ENCODE data around the gene ARID5B. TPM values are rescaled to one million over a fixed set of nuclear protein-coding genes. Genes with fewer than 3 reads are reported as not detected.

The ARID5B gene
- total RNA-seq, 1 donor from 2014 or later: 0.62 TPM

GRCh38 chr10:61981460-61981859, 80.0 kb downstream of the ARID5B start:
- H3K27ac Mint-ChIP-seq (ENCODE audit: unreplicated experiment): no peak overlapping the region
- no peaks in the 10 kb centered on the region for H3K9me3 Mint-ChIP-seq (ENCODE audit: unreplicated experiment)
- H3K4me3 Mint-ChIP-seq (ENCODE audit: unreplicated experiment): no peak overlapping the region

GRCh38 chr10:61983255-61983654, 81.8 kb downstream of the ARID5B start:
- Mint-ChIP-seq H3K9me3 (ENCODE audit: unreplicated experiment) (no peaks in the 10 kb centered on the region), H3K4me3 (ENCODE audit: unreplicated experiment) (no peak overlapping the region), H3K27me3 (ENCODE audit: unreplicated experiment) (no peaks in the 10 kb centered on the region), H3K27ac (ENCODE audit: unreplicated experiment) (no peak overlapping the region), H3K36me3 (ENCODE audit: low read depth, unreplicated experiment) (no peaks in the 10 kb centered on the region), H3K4me1 (ENCODE audit: unreplicated experiment) (no peaks in the 10 kb centered on the region)
- no peak for DNase-seq (ENCODE audit: low spot score)
- TF ChIP-seq, protein P1, sequence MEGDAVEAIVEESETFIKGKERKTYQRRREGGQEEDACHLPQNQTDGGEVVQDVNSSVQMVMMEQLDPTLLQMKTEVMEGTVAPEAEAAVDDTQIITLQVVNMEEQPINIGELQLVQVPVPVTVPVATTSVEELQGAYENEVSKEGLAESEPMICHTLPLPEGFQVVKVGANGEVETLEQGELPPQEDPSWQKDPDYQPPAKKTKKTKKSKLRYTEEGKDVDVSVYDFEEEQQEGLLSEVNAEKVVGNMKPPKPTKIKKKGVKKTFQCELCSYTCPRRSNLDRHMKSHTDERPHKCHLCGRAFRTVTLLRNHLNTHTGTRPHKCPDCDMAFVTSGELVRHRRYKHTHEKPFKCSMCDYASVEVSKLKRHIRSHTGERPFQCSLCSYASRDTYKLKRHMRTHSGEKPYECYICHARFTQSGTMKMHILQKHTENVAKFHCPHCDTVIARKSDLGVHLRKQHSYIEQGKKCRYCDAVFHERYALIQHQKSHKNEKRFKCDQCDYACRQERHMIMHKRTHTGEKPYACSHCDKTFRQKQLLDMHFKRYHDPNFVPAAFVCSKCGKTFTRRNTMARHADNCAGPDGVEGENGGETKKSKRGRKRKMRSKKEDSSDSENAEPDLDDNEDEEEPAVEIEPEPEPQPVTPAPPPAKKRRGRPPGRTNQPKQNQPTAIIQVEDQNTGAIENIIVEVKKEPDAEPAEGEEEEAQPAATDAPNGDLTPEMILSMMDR (IDR thresholded peaks at IDR 0.05; ENCODE audit: unreplicated experiment): no peak

More at GRCh38 chr10:61981460-61981859, 80.0 kb downstream of the ARID5B start:
- Mint-ChIP-seq H3K27me3 (ENCODE audit: unreplicated experiment) (no peaks in the 10 kb centered on the region), H3K4me1 (ENCODE audit: unreplicated experiment) (no peaks in the 10 kb centered on the region), H3K36me3 (ENCODE audit: low read depth, unreplicated experiment) (no peaks in the 10 kb centered on the region)
- TF ChIP-seq, protein P1 (IDR thresholded peaks at IDR 0.05; ENCODE audit: unreplicated experiment): no peak
- no peak for DNase-seq (ENCODE audit: low spot score)

DNA sequence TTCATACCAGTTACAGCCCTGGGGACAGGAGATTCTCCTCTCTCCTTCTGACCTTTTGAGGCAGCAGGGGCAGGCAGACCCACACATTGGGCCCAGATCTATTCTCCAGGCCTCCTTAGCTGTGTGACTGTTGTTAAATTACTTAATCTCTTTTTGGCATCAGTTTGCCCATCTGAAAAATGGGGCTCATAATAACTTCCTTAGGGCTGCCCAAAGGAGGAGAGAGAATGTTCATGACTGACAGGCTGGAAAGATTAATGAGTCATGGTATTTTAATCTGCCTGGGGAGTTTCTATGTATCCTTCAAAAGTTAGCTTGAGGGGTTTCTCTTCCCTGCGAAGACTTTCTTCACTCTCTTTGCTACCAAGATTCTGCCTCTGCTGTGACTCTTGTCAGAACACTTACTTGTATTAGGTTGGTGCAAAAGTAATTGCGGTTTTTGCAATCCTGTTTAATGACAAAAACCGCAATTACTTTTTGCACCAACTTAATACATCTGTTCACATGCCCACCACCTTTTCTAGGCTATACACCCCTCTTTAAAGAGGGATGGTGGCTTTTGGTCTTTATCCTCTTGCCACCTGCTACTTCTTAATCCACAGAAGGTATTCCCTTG, 83.4 kb downstream of the ARID5B start:
- no peak overlapping the region for H3K27ac Mint-ChIP-seq (ENCODE audit: unreplicated experiment)
- no peaks in the 10 kb centered on the region for H3K9me3 Mint-ChIP-seq (ENCODE audit: unreplicated experiment)
- DNase-seq (ENCODE audit: low spot score): no peak
- TF ChIP-seq, protein P1 (IDR thresholded peaks at IDR 0.05; ENCODE audit: unreplicated experiment): no peak
- no peak overlapping the region for H3K4me3 Mint-ChIP-seq (ENCODE audit: unreplicated experiment)
- no peaks in the 10 kb centered on the region for H3K27me3 Mint-ChIP-seq (ENCODE audit: unreplicated experiment)
- no peaks in the 10 kb centered on the region for H3K36me3 Mint-ChIP-seq (ENCODE audit: low read depth, unreplicated experiment)
- no peaks in the 10 kb centered on the region for H3K4me1 Mint-ChIP-seq (ENCODE audit: unreplicated experiment)

- Mint-ChIP-seq H3K4me3 (ENCODE audit: unreplicated experiment) (no peak overlapping the region), H3K27ac (ENCODE audit: unreplicated experiment) (no peak overlapping the region), H3K4me1 (ENCODE audit: unreplicated experiment) (no peaks in the 10 kb centered on the region), H3K9me3 (ENCODE audit: unreplicated experiment) (no peaks in the 10 kb centered on the region), H3K36me3 (ENCODE audit: low read depth, unreplicated experiment) (no peaks in the 10 kb centered on the region), H3K27me3 (ENCODE audit: unreplicated experiment) (no peaks in the 10 kb centered on the region)
- TF ChIP-seq, protein P1 (IDR thresholded peaks at IDR 0.05; ENCODE audit: unreplicated experiment): no peak
- no peak for DNase-seq (ENCODE audit: low spot score)
Measured at GRCh38 chr10:61985715-61986114, 84.2 kb downstream of the ARID5B start.

DNA sequence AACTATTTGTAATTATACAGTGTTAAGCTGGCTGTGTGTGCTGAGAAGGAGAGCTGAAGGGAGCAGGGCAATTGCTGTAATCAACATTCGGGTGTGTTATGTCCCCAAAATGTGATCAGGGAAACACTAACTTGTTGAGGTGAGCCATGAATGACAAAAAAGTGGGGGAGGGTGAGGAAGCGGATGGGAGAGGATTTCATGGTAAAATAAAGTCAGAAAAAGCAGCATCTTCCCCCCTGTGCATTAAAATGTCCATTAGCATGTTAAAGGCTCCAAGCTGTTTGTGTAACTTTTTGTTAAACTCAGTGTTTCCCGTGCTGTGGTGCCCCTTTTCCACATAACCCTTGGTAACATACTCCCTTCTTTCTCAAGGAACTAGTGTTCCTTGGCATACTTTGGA, 84.9 kb downstream of the ARID5B start:
- Mint-ChIP-seq H3K4me3 (ENCODE audit: unreplicated experiment) (no peak overlapping the region), H3K4me1 (ENCODE audit: unreplicated experiment) (no peaks in the 10 kb centered on the region), H3K27me3 (ENCODE audit: unreplicated experiment) (no peaks in the 10 kb centered on the region), H3K36me3 (ENCODE audit: low read depth, unreplicated experiment) (no peaks in the 10 kb centered on the region), H3K27ac (ENCODE audit: unreplicated experiment) (no peak overlapping the region), H3K9me3 (ENCODE audit: unreplicated experiment) (no peaks in the 10 kb centered on the region)
- no peak for DNase-seq (ENCODE audit: low spot score)
- TF ChIP-seq, protein P1 (IDR thresholded peaks at IDR 0.05; ENCODE audit: unreplicated experiment): no peak

Data from endothelial cell (in vitro differentiated cells).